Measurements from ENCODE around the gene ZNF256.

The ZNF256 gene

GRCh38 chr19:57916168-57916995 is 31.1 kb downstream of the ZNF256 start, which contains the start of gene ZNF417 (continued):
- TF ChIP-seq, protein P1, sequence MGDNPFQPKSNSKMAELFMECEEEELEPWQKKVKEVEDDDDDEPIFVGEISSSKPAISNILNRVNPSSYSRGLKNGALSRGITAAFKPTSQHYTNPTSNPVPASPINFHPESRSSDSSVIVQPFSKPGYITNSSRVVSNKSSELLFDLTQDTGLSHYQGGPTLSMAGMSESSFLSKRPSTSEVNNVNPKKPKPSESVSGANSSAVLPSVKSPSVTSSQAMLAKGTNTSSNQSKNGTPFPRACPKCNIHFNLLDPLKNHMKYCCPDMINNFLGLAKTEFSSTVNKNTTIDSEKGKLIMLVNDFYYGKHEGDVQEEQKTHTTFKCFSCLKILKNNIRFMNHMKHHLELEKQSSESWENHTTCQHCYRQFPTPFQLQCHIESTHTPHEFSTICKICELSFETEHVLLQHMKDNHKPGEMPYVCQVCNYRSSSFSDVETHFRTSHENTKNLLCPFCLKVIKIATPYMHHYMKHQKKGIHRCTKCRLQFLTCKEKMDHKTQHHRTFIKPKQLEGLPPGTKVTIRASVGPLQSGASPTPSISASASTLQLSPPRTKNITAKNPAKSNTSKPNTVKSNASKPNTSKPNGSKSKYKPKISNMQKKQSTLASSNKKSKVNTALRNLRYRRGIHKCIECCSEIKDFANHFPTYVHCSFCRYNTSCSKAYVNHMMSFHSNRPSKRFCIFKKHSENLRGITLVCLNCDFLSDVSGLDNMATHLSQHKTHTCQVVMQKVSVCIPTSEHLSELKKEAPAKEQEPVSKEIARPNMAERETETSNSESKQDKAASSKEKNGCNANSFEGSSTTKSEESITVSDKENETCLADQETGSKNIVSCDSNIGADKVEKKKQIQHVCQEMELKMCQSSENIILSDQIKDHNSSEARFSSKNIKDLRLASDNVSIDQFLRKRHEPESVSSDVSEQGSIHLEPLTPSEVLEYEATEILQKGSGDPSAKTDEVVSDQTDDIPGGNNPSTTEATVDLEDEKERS (tag by site-specific recombination; IDR thresholded peaks at IDR 0.05), result peak; percentile 55; the same call in 1 of the 2 replicates
- TF ChIP-seq ZNF10 (tag by site-specific recombination; IDR thresholded peaks at IDR 0.05) (peak; percentile 36; the same call in 1 of the 2 replicates), ZBTB11 (tag by site-specific recombination; conservative IDR thresholded peaks at IDR 0.05; ENCODE audit: low read depth) (peak; percentile 77), ZNF561 (tag by site-specific recombination; IDR thresholded peaks at IDR 0.05; ENCODE audit: borderline replicate concordance) (peak; percentile 85; the same call in 1 of the 2 replicates), ZNF501 (tag by site-specific recombination; IDR thresholded peaks at IDR 0.05) (peak; percentile 38; the same call in 1 of the 2 replicates), SP3 (tag by site-specific recombination; IDR thresholded peaks at IDR 0.05) (peak; percentile 75), ZNF335 (tag by site-specific recombination; conservative IDR thresholded peaks at IDR 0.05) (peak; percentile 82), YY2 (tag by site-specific recombination; IDR thresholded peaks at IDR 0.05) (peak; percentile 83), ZNF580 (tag by site-specific recombination; IDR thresholded peaks at IDR 0.05) (peak; percentile 75), ZNF350 (tag by site-specific recombination; IDR thresholded peaks at IDR 0.05) (0 out of 2 replicates have a peak, but pooled peaks have one; percentile 53), PBX3 (CRISPR knock-in tag; IDR thresholded peaks at IDR 0.05) (peak; percentile 99), ZFP69B (tag by site-specific recombination; IDR thresholded peaks at IDR 0.05) (peak; percentile 83), ZFHX2 (tag by site-specific recombination; conservative IDR thresholded peaks at IDR 0.05) (peak; percentile 86), ZNF518A (tag by site-specific recombination; conservative IDR thresholded peaks at IDR 0.05; ENCODE audit: low read depth) (peak; percentile 86), ZBTB8A (tag by site-specific recombination; IDR thresholded peaks at IDR 0.05) (peak; percentile 67; the same call in 1 of the 2 replicates)
- TF ChIP-seq, protein P2, sequence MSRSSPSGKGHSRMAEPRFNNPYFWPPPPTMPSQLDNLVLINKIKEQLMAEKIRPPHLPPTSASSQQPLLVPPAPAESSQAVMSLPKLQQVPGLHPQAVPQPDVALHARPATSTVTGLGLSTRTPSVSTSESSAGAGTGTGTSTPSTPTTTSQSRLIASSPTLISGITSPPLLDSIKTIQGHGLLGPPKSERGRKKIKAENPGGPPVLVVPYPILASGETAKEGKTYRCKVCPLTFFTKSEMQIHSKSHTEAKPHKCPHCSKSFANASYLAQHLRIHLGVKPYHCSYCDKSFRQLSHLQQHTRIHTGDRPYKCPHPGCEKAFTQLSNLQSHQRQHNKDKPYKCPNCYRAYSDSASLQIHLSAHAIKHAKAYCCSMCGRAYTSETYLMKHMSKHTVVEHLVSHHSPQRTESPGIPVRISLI (tag by site-specific recombination; IDR thresholded peaks at IDR 0.05), result peak; percentile 77
- TF ChIP-seq, protein P3, sequence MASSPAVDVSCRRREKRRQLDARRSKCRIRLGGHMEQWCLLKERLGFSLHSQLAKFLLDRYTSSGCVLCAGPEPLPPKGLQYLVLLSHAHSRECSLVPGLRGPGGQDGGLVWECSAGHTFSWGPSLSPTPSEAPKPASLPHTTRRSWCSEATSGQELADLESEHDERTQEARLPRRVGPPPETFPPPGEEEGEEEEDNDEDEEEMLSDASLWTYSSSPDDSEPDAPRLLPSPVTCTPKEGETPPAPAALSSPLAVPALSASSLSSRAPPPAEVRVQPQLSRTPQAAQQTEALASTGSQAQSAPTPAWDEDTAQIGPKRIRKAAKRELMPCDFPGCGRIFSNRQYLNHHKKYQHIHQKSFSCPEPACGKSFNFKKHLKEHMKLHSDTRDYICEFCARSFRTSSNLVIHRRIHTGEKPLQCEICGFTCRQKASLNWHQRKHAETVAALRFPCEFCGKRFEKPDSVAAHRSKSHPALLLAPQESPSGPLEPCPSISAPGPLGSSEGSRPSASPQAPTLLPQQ (tag by site-specific recombination; IDR thresholded peaks at IDR 0.05), result peak; percentile 94
- TF ChIP-seq, protein P4, sequence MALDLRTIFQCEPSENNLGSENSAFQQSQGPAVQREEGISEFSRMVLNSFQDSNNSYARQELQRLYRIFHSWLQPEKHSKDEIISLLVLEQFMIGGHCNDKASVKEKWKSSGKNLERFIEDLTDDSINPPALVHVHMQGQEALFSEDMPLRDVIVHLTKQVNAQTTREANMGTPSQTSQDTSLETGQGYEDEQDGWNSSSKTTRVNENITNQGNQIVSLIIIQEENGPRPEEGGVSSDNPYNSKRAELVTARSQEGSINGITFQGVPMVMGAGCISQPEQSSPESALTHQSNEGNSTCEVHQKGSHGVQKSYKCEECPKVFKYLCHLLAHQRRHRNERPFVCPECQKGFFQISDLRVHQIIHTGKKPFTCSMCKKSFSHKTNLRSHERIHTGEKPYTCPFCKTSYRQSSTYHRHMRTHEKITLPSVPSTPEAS (tag by site-specific recombination; IDR thresholded peaks at IDR 0.05), result peak; percentile 69; the same call in 1 of the 2 replicates

Data from HEK293 (cell line).